ENCODE measurements around the gene YIF1B.
A peak's percentile ranks its signal among the peaks of the same experiment; 100 is the strongest.

YIF1B gene

GRCh38 chr19:38316477-38317067, 825 bp upstream of the YIF1B start:
- Histone ChIP-seq H3K9me3 (ENCODE audit: control insufficient read depth, insufficient read depth, low read depth, low read length) (no peaks in the 10 kb centered on the region), H3K27me3 (ENCODE audit: control insufficient read depth, insufficient read depth, low read length) (peaks cover 41% of the 10 kb centered on the region), H3K36me3 (ENCODE audit: control insufficient read depth, insufficient read depth, low read length) (no peaks in the 10 kb centered on the region), H3K27ac (ENCODE audit: low read depth, low read length) (peak overlapping the region; percentile 86; the same call in 1 of the 2 replicates), H3K4me3 (ENCODE audit: low read depth, low read length) (peak overlapping the region; percentile 66), H3K9ac (ENCODE audit: low read length) (peak overlapping the region; percentile 76), H3K4me1 (ENCODE audit: control insufficient read depth, insufficient read depth, low read length) (peaks cover 20% of the 10 kb centered on the region)

DNA sequence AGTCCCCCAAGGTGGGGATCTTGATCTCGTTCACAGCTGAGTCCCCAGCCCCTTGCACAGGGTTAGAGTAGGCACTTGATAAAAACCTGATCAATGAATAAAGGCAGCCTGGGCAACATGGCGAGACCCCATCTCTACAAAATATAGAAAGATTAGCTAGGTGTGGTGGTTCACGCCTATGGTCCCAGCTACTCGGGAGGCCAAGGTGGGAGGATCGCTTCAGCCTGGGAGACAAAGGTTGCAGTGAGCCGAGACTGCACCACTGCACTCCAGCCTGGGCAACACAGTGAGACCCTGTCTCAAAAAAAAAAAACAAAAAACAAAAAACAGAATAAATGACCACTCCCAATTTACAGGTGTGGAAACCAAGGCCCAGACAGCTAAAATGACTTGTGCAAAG, 4.8 kb downstream of the YIF1B start:
- Histone ChIP-seq H3K27ac (ENCODE audit: low read depth, low read length) (no peak overlapping the region), H3K4me3 (ENCODE audit: low read depth, low read length) (no peak overlapping the region), H3K36me3 (ENCODE audit: control insufficient read depth, insufficient read depth, low read length) (peaks cover 29% of the 10 kb centered on the region), H3K27me3 (ENCODE audit: control insufficient read depth, insufficient read depth, low read length) (no peaks in the 10 kb centered on the region), H3K9me3 (ENCODE audit: control insufficient read depth, insufficient read depth, low read depth, low read length) (no peaks in the 10 kb centered on the region), H3K4me1 (ENCODE audit: control insufficient read depth, insufficient read depth, low read length) (peaks cover 11% of the 10 kb centered on the region), H3K9ac (ENCODE audit: low read length) (no peak overlapping the region)

- no peaks in the 10 kb centered on the region for H3K27me3 ChIP-seq (ENCODE audit: control insufficient read depth, insufficient read depth, low read length)
- H3K9me3 ChIP-seq (ENCODE audit: control insufficient read depth, insufficient read depth, low read depth, low read length): no peaks in the 10 kb centered on the region
- no peak overlapping the region for H3K9ac ChIP-seq (ENCODE audit: low read length)
- H3K36me3 ChIP-seq (ENCODE audit: control insufficient read depth, insufficient read depth, low read length): peaks cover 29% of the 10 kb centered on the region
- no peak overlapping the region for H3K27ac ChIP-seq (ENCODE audit: low read depth, low read length)
- H3K4me1 ChIP-seq (ENCODE audit: control insufficient read depth, insufficient read depth, low read length): peaks cover 14% of the 10 kb centered on the region
- H3K4me3 ChIP-seq (ENCODE audit: low read depth, low read length): no peak overlapping the region
Observed at GRCh38 chr19:38310279-38310670, 5.5 kb downstream of the YIF1B start.

DNA sequence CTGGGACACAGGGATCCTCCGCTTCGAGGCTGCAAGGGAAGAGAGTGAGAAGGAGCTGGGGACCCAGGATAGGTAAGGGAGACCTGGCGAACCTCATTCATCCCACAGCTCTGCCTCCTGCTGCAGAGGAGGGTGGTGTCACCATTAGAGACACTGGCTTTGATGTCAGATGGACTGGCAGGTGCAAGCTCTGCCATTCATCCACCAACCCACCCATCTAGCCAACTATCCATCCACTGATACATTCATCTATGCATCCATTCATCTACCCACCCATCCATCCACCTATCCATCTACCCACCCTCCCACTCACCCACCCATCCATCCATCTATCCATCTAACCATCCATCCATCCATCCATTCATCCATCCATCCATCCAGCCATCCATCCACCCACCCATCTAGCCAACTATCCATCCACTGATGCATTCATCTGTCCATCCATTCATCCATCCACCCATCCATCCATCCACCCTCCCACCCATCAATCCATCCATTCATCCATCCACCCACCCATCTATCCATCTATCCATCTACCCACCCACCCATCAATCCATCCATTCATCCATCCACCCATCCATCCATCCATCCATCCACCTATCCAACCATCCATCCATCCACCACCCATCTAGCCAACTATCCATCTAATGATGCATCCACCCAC, 6.0 kb downstream of the YIF1B start:
- no peaks in the 10 kb centered on the region for H3K27me3 ChIP-seq (ENCODE audit: control insufficient read depth, insufficient read depth, low read length)
- peaks cover 29% of the 10 kb centered on the region for H3K36me3 ChIP-seq (ENCODE audit: control insufficient read depth, insufficient read depth, low read length)
- no peak overlapping the region for H3K4me3 ChIP-seq (ENCODE audit: low read depth, low read length)
- no peak overlapping the region for H3K9ac ChIP-seq (ENCODE audit: low read length)
- H3K9me3 ChIP-seq (ENCODE audit: control insufficient read depth, insufficient read depth, low read depth, low read length): no peaks in the 10 kb centered on the region
- peaks cover 14% of the 10 kb centered on the region for H3K4me1 ChIP-seq (ENCODE audit: control insufficient read depth, insufficient read depth, low read length)
- H3K27ac ChIP-seq (ENCODE audit: low read depth, low read length): no peak overlapping the region

DNA sequence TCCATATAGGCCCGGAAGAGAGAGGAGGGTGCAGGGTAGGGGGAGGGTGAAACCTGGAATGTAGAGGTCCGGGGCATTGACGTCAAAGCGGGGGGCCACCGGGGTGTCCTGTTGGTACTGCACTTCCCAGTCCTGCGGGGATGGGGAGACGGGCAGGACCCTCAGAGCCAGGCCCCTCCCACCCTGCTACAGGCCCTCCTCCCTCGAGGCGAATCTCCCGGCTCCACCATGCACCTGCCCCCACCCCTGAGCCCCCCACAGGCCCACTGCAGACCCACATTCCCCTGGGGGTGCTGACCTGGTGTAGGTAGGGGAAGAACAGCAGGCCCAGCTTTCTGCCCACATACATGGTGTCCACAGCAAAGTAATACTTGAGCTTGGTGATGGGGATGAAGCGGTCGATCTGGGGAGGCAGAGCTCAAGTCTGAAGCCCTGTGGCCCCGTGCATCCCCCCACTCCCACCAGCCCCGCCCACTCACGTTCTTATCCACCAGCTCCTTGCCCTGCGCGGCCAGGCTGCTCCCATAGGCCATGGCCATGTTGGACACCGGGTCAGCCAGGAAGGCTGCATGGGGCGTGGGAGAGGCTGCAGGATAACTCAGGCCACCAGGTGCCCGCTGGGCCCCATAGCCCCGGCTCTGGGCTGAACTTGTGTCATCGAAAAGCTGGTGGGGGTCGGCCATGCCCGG, 6.7 kb downstream of the YIF1B start:
- peaks cover 19% of the 10 kb centered on the region for H3K4me1 ChIP-seq (ENCODE audit: control insufficient read depth, insufficient read depth, low read length)
- no peaks in the 10 kb centered on the region for H3K9me3 ChIP-seq (ENCODE audit: control insufficient read depth, insufficient read depth, low read depth, low read length)

GRCh38 chr19:38308006-38308766, 7.6 kb downstream of the YIF1B start:
- H3K9ac ChIP-seq (ENCODE audit: low read length): no peak overlapping the region
- peaks cover 17% of the 10 kb centered on the region for H3K4me1 ChIP-seq (ENCODE audit: control insufficient read depth, insufficient read depth, low read length)

More for the DNA sequence above, 6.7 kb downstream of the YIF1B start:
- Histone ChIP-seq H3K4me3 (ENCODE audit: low read depth, low read length) (no peak overlapping the region), H3K9ac (ENCODE audit: low read length) (no peak overlapping the region), H3K36me3 (ENCODE audit: control insufficient read depth, insufficient read depth, low read length) (peaks cover 29% of the 10 kb centered on the region), H3K27me3 (ENCODE audit: control insufficient read depth, insufficient read depth, low read length) (no peaks in the 10 kb centered on the region), H3K27ac (ENCODE audit: low read depth, low read length) (no peak overlapping the region)

GRCh38 chr19:38307597-38307996, 8.2 kb downstream of the YIF1B start:
- H3K27me3 ChIP-seq (ENCODE audit: control insufficient read depth, insufficient read depth, low read length): no peaks in the 10 kb centered on the region
- H3K4me3 ChIP-seq (ENCODE audit: low read depth, low read length): no peak overlapping the region
- H3K9me3 ChIP-seq (ENCODE audit: control insufficient read depth, insufficient read depth, low read depth, low read length): no peaks in the 10 kb centered on the region
- H3K36me3 ChIP-seq (ENCODE audit: control insufficient read depth, insufficient read depth, low read length): peaks cover 29% of the 10 kb centered on the region
- no peak overlapping the region for H3K9ac ChIP-seq (ENCODE audit: low read length)
- H3K27ac ChIP-seq (ENCODE audit: low read depth, low read length): no peak overlapping the region
- peaks cover 17% of the 10 kb centered on the region for H3K4me1 ChIP-seq (ENCODE audit: control insufficient read depth, insufficient read depth, low read length)

More at GRCh38 chr19:38308006-38308766, 7.6 kb downstream of the YIF1B start:
- Histone ChIP-seq H3K27me3 (ENCODE audit: control insufficient read depth, insufficient read depth, low read length) (no peaks in the 10 kb centered on the region), H3K4me3 (ENCODE audit: low read depth, low read length) (no peak overlapping the region), H3K36me3 (ENCODE audit: control insufficient read depth, insufficient read depth, low read length) (peaks cover 29% of the 10 kb centered on the region), H3K9me3 (ENCODE audit: control insufficient read depth, insufficient read depth, low read depth, low read length) (no peaks in the 10 kb centered on the region), H3K27ac (ENCODE audit: low read depth, low read length) (no peak overlapping the region)

- peaks cover 17% of the 10 kb centered on the region for H3K4me1 ChIP-seq (ENCODE audit: control insufficient read depth, insufficient read depth, low read length)
- no peak overlapping the region for H3K4me3 ChIP-seq (ENCODE audit: low read depth, low read length)
- H3K27ac ChIP-seq (ENCODE audit: low read depth, low read length): no peak overlapping the region
- H3K36me3 ChIP-seq (ENCODE audit: control insufficient read depth, insufficient read depth, low read length): peaks cover 29% of the 10 kb centered on the region
- H3K9me3 ChIP-seq (ENCODE audit: control insufficient read depth, insufficient read depth, low read depth, low read length): no peaks in the 10 kb centered on the region
- no peak overlapping the region for H3K9ac ChIP-seq (ENCODE audit: low read length)
- no peaks in the 10 kb centered on the region for H3K27me3 ChIP-seq (ENCODE audit: control insufficient read depth, insufficient read depth, low read length)
Observed at GRCh38 chr19:38307076-38307475, 8.7 kb downstream of the YIF1B start.

DNA sequence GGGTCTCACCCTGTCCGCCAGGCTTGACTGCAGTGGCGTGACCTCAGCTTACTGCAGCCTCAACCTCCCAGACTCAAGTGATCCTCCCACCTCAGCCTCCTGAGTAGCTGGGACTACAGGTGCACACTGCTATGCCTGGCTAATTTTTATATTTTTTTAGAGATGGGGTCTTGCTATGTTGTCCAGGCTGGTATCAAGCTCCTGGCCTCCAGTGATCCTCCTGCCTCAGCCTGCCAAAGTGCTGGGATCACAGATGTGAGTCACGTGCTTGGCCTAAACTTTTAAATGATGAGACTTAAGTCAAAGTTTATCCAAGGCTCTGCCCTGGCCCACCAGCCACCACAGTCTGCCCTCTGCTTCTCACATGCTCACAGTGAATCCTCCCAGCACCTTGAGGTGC, 9.5 kb downstream of the YIF1B start:
- peaks cover 17% of the 10 kb centered on the region for H3K4me1 ChIP-seq (ENCODE audit: control insufficient read depth, insufficient read depth, low read length)
- no peaks in the 10 kb centered on the region for H3K9me3 ChIP-seq (ENCODE audit: control insufficient read depth, insufficient read depth, low read depth, low read length)
- no peak overlapping the region for H3K9ac ChIP-seq (ENCODE audit: low read length)
- no peaks in the 10 kb centered on the region for H3K27me3 ChIP-seq (ENCODE audit: control insufficient read depth, insufficient read depth, low read length)
- H3K27ac ChIP-seq (ENCODE audit: low read depth, low read length): no peak overlapping the region
- no peak overlapping the region for H3K4me3 ChIP-seq (ENCODE audit: low read depth, low read length)
- peaks cover 29% of the 10 kb centered on the region for H3K36me3 ChIP-seq (ENCODE audit: control insufficient read depth, insufficient read depth, low read length)

DNA sequence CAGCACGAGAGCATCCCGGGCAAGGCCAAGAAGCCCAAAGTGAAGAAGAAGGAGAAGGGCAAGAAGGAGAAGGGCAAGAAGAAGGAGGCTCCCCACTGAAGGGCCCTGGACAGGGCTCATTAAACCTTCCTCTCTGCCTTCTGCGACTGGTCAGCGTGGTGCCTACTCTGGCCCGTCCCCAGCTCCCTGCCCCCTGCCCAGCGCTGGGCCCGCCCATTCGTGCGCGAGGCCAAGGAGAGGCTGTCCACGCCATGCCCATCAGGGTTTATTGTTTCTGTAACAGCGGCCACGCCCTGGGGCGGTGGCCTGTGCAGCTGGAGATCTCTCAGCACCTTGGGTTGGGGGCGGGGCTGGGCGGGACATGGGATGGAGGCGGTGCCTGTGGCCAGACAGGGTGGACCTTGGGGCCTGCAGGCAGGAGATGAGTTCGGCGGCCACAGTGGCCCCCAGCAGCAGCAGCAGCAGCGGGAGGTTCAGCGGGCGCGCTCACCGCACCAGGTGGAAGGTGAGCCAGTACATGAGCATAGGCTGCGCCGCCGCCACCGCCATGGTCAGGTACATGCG, 10.8 kb downstream of the YIF1B start:
- H3K27me3 ChIP-seq (ENCODE audit: control insufficient read depth, insufficient read depth, low read length): no peaks in the 10 kb centered on the region
- H3K9me3 ChIP-seq (ENCODE audit: control insufficient read depth, insufficient read depth, low read depth, low read length): no peaks in the 10 kb centered on the region
- H3K4me1 ChIP-seq (ENCODE audit: control insufficient read depth, insufficient read depth, low read length): peaks cover 22% of the 10 kb centered on the region
- H3K36me3 ChIP-seq (ENCODE audit: control insufficient read depth, insufficient read depth, low read length): peaks cover 29% of the 10 kb centered on the region
- H3K9ac ChIP-seq (ENCODE audit: low read length): peak overlapping the region; percentile 36
- H3K4me3 ChIP-seq (ENCODE audit: low read depth, low read length): peak overlapping the region; percentile 55
- peak overlapping the region; percentile 48; the same call in 1 of the 2 replicates for H3K27ac ChIP-seq (ENCODE audit: low read depth, low read length)
